Measurements from ENCODE around the gene CYP24A1.

GRCh38 chr20:54110457-54110856 lies 63.3 kb downstream of the CYP24A1 start:
- no peak for TF ChIP-seq CTCF (IDR thresholded peaks at IDR 0.05)
- no peak for TF ChIP-seq POLR2A (IDR thresholded peaks at IDR 0.05)
